SK-N-SH (cell line): ENCODE results near the gene AKR1E2. TPM values are rescaled to one million over a fixed set of nuclear protein-coding genes. Genes with fewer than 3 reads are reported as not detected.

ENCODE experiments used
- CTCF ChIA-PET: fragments of 300-600, 350-600 bp; formaldehyde crosslinking; extraction: SDS; loops from one replicate; lab custom pipeline; 2021; lab: Yijun Ruan, JAX
- POLR2A ChIA-PET: fragments of 350-600 bp; sonication (Branson Sonifier 250); formaldehyde crosslinking; extraction: SDS; loops from one replicate; lab custom pipeline; 2020; ENCODE audit warnings: antibody characterized with exemption, inconsistent platforms; lab: Yijun Ruan, JAX
- DNase-seq: peaks from one replicate; pipeline ENCODE4 v3.0.0; 2012
- H2AFZ ChIP-seq: fragments of 200-600 bp; sonication (generic); 2 replicates; pipeline ENCODE4 v1.8.1; 2016; ENCODE audit warnings: antibody characterized with exemption, mild to moderate bottlenecking, low read depth
- H3F3A ChIP-seq: fragments of 200-600 bp; sonication (generic); replicated peaks from 2 replicates; pipeline ENCODE3; 2016; ENCODE audit warnings: antibody characterized with exemption, mild to moderate bottlenecking; ENCODE audit not compliant: insufficient read depth
- H3K27ac ChIP-seq, 2 experiments: fragments of 200-500 bp in 1 of 2; fragments of 200-600 bp in 1 of 2; sonication (Bioruptor generic) in 1 of 2; sonication (generic), shearing (Covaris generic) in 1 of 2; 2 replicates each; pipeline versions ENCODE4 v1.5.1 to v1.6.1; 2014 to 2016; ENCODE audit warnings: low read depth in 2 of 2, inconsistent platforms in 1 of 2, low read length in 1 of 2, mild to moderate bottlenecking in 1 of 2, mixed read lengths in 1 of 2
- H3K27me3 ChIP-seq: fragments of 200-600 bp; sonication (generic), shearing (Covaris generic); 2 replicates; pipeline ENCODE4 v1.6.1; 2016; ENCODE audit warnings: mixed run types; ENCODE audit not compliant: insufficient read depth
- H3K36me3 ChIP-seq, 2 experiments: fragments of 200-500 bp in 1 of 2; fragments of 200-600 bp in 1 of 2; sonication (Bioruptor generic) in 1 of 2; sonication (generic) in 1 of 2; replicated peaks in 1 of 2; 2 replicates each; pipeline versions ENCODE3 to v1.5.1; 2014 to 2016; ENCODE audit warnings: low read length in 1 of 2, mild to moderate bottlenecking in 1 of 2; ENCODE audit not compliant: insufficient read depth in 2 of 2, control insufficient read depth in 1 of 2
- H3K4me1 ChIP-seq, 2 experiments: fragments of 200-500 bp in 1 of 2; fragments of 200-600 bp in 1 of 2; sonication (Bioruptor generic) in 1 of 2; sonication (generic), shearing (Covaris generic) in 1 of 2; 2 replicates each; pipeline versions ENCODE4 v1.5.1 to v1.6.1; 2014 to 2016; ENCODE audit warnings: low read depth in 1 of 2, low read length in 1 of 2, mixed run types in 1 of 2; ENCODE audit not compliant: insufficient read depth in 2 of 2, control insufficient read depth in 1 of 2
- H3K4me2 ChIP-seq: fragments of 200-600 bp; sonication (generic), shearing (Covaris generic); 2 replicates; pipeline ENCODE4 v1.6.1; 2017; ENCODE audit warnings: mixed run types
- H3K4me3 ChIP-seq, 2 experiments: fragments of 200-500 bp in 1 of 2; fragments of 200-600 bp in 1 of 2; sonication (Bioruptor generic) in 1 of 2; sonication (generic), shearing (Covaris generic) in 1 of 2; 2 replicates each; pipeline versions ENCODE4 v1.5.1 to v1.8.1; 2014 to 2016; ENCODE audit warnings: low read depth in 2 of 2, inconsistent platforms in 1 of 2, low read length in 1 of 2, mild to moderate bottlenecking in 1 of 2, mixed read lengths in 1 of 2, moderate library complexity in 1 of 2
- H3K79me2 ChIP-seq: fragments of 200-600 bp; sonication (generic); 2 replicates; pipeline ENCODE4 v1.8.1; 2017; ENCODE audit warnings: mild to moderate bottlenecking; ENCODE audit not compliant: insufficient read depth
- H3K9ac ChIP-seq: fragments of 200-600 bp; sonication (generic); 2 replicates; pipeline ENCODE4 v1.6.1; 2017; ENCODE audit warnings: mixed run types
- H3K9me2 ChIP-seq: fragments of 200-600 bp; sonication (generic); 2 replicates; pipeline ENCODE4 v1.6.1; 2017; ENCODE audit warnings: mixed run types
- H3K9me3 ChIP-seq: fragments of 200-600 bp; sonication (generic); 2 replicates; pipeline ENCODE4 v1.6.1; 2017; ENCODE audit warnings: mixed run types, mild to moderate bottlenecking, moderate library complexity
- H4K20me1 ChIP-seq: fragments of 200-600 bp; sonication (generic); 2 replicates; pipeline ENCODE4 v1.6.1; 2017; ENCODE audit warnings: mild to moderate bottlenecking, mixed run types; ENCODE audit not compliant: insufficient read depth
- EP300 ChIP-seq, 2 experiments: IDR thresholded peaks; 2 replicates each; pipeline versions ENCODE4 v1.4.0 to v1.6.1; 2012; ENCODE audit warnings: borderline replicate concordance in 1 of 2, low read depth in 1 of 2, low read length in 1 of 2
- FOXJ3 ChIP-seq: sonication (generic); formaldehyde crosslinking; IDR thresholded peaks from 2 replicates; pipeline ENCODE4 v1.5.1; 2020; ENCODE audit warnings: mild to moderate bottlenecking, missing genetic modification reagents
- GABPA ChIP-seq: IDR thresholded peaks from 2 replicates; pipeline ENCODE4 v1.4.0; 2012; ENCODE audit warnings: low read depth, mild to moderate bottlenecking
- JUND ChIP-seq: IDR thresholded peaks from 2 replicates; pipeline ENCODE4 v1.4.0; 2012
- RFX5 ChIP-seq: IDR thresholded peaks from 2 replicates; pipeline ENCODE4 v1.6.1; 2012; ENCODE audit warnings: mild to moderate bottlenecking, improper control_type of control experiment, low read length
- RXRA ChIP-seq: IDR thresholded peaks from 2 replicates; pipeline ENCODE4 v1.4.0; 2012; ENCODE audit warnings: low read depth, mild to moderate bottlenecking, borderline replicate concordance
- SIN3A ChIP-seq: IDR thresholded peaks from 2 replicates; pipeline ENCODE4 v1.6.1; 2012; ENCODE audit warnings: low read depth, mild to moderate bottlenecking, low read length, moderate library complexity, borderline replicate concordance
- SMC3 ChIP-seq: IDR thresholded peaks from 2 replicates; pipeline ENCODE4 v1.6.1; 2012; ENCODE audit warnings: low read depth, low read length, improper control_type of control experiment
- TCF12 ChIP-seq: IDR thresholded peaks from 2 replicates; pipeline ENCODE4 v1.4.0; 2012
- TEAD4 ChIP-seq: IDR thresholded peaks from 2 replicates; pipeline ENCODE4 v1.4.0; 2012; ENCODE audit warnings: mild to moderate bottlenecking, borderline replicate concordance; ENCODE audit not compliant: insufficient read depth
- YY1 ChIP-seq: IDR thresholded peaks from 2 replicates; pipeline ENCODE4 v1.4.0; 2012; ENCODE audit warnings: low read depth, mild to moderate bottlenecking
- whole genome bisulfite sequencing: methylation state at CpG from one replicate; pipeline ENCODE4 v1.1.6; 2017; ENCODE audit warnings: low lambda C conversion rate; 5-methylcytosine and 5-hydroxymethylcytosine counted together
- polyA plus RNA-seq, 3 experiments: library from polyadenylated mRNA; depleted of rRNA; stranded (reverse); fragments of >200 nt; gene quantifications; 2 replicates each; pipeline ENCODE4 v1.2.3, GENCODE V29; 2012
- TF ChIP-seq, protein P1 (sequence below): IDR thresholded peaks from 2 replicates; pipeline ENCODE4 v1.6.1; 2012; ENCODE audit warnings: mild to moderate bottlenecking, low read depth, low read length, moderate library complexity
- TF ChIP-seq, protein P2 (sequence below): IDR thresholded peaks from 2 replicates; pipeline ENCODE4 v1.4.0; 2012; ENCODE audit warnings: low read depth, borderline replicate concordance
- TF ChIP-seq, protein P3 (sequence below): fragments of 150-350 bp; IDR thresholded peaks from 2 replicates; pipeline ENCODE4 v1.6.1; 2017; ENCODE audit warnings: antibody characterized with exemption, low read length, low read depth, borderline replicate concordance
- TF ChIP-seq, protein P4 (sequence below): IDR thresholded peaks from 2 replicates; pipeline ENCODE4 v1.4.0; 2012; ENCODE audit warnings: low read depth
- TF ChIP-seq, protein P5 (sequence below): IDR thresholded peaks from 2 replicates; pipeline ENCODE4; 2012

The AKR1E2 gene
- polyA plus RNA-seq, 1 of the 3 experiments (the other 2 are of a cell fraction): 5.8 TPM

DNA sequence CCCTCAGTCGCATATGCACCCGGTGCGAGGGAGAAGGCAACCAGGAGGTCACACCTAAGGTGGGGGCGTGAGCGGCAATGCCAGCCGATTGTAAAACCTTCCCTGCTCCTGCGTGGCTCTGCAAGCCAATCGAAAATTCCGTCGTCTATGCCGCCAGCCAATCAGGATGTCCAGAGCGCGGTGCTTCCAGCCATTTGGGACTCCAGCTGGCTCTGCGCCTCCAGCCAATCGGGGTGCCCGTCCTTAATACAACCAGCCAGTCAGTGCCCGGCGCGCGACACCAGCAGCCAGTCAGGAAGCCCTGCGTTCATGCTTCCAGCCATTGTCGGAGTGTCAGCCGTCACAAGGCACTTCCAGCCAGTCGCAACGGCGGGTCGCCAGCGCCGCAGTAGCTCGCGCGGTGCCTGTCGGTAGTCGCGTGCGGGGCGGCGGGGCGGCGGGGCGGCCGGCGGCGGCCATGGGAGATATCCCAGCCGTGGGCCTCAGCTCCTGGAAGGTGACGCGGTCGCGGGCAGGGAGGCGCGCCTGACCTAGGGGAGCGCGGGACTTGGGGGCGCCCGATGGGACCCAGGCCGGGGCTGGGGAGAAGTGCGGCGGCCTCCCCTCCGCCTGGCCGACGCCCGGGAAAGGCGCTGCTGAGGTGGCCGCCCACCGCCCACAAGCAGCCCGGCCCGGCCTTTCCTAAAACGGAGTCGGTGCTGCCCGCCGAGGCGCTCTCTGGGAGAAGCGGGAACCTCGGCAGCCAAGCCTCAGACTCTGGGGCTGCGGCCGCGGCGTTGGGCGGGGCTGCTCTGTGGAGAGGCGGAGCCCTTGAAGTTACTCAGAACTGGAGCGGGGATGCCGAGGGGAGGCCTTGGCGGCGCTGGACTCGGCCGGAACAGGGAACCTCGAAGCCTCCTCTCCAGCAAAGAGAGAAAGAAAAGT is at the start of gene AKR1E2 (continued):
- TF ChIP-seq, protein P1, sequence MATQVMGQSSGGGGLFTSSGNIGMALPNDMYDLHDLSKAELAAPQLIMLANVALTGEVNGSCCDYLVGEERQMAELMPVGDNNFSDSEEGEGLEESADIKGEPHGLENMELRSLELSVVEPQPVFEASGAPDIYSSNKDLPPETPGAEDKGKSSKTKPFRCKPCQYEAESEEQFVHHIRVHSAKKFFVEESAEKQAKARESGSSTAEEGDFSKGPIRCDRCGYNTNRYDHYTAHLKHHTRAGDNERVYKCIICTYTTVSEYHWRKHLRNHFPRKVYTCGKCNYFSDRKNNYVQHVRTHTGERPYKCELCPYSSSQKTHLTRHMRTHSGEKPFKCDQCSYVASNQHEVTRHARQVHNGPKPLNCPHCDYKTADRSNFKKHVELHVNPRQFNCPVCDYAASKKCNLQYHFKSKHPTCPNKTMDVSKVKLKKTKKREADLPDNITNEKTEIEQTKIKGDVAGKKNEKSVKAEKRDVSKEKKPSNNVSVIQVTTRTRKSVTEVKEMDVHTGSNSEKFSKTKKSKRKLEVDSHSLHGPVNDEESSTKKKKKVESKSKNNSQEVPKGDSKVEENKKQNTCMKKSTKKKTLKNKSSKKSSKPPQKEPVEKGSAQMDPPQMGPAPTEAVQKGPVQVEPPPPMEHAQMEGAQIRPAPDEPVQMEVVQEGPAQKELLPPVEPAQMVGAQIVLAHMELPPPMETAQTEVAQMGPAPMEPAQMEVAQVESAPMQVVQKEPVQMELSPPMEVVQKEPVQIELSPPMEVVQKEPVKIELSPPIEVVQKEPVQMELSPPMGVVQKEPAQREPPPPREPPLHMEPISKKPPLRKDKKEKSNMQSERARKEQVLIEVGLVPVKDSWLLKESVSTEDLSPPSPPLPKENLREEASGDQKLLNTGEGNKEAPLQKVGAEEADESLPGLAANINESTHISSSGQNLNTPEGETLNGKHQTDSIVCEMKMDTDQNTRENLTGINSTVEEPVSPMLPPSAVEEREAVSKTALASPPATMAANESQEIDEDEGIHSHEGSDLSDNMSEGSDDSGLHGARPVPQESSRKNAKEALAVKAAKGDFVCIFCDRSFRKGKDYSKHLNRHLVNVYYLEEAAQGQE: no peak

DNA sequence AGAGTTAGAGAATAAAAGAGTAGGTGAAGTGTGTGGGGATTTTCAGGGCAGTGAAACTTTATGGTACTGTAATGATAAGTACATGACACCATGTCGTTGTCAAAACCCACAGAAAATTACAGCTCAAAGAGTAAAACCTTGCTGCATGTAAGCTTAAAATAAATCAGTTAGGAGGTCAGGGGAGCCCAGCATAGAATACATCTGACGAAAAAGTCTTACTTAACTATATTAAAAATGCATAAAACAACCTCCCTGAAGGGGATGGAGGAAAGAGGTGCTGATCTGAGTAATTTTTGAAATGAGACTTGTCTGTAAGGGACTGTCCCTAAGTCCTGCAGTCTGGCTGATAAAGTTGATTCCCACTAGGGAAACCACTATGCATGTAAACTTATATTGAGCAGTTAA is 49.8 kb upstream of the AKR1E2 start:
- peaks cover 90% of the 10 kb centered on the region for H3F3A ChIP-seq
- H3K36me3 ChIP-seq: peaks cover 0 to 10% of the 10 kb centered on the region in 2 experiments
- no peaks in the 10 kb centered on the region for H3K9me2 ChIP-seq
- peak overlapping the region; percentile 8; the same call in 1 of the 2 replicates for H3K4me2 ChIP-seq
- H3K27me3 ChIP-seq: no peaks in the 10 kb centered on the region
- WGBS: 54% methylated on average over 2 of the region's 2 CpGs
- no peak for TF ChIP-seq YY1
- POLR2A ChIA-PET: no interaction called here
- H3K9me3 ChIP-seq: no peaks in the 10 kb centered on the region
- CTCF ChIA-PET: interaction anchor here (0.7 to 1.6 kb wide), 5 partner anchors 9 to 1583 kb away, joined by 4 to 8 read pairs (median 4); no protein-coding TSS in a partner anchor
- no peaks in the 10 kb centered on the region for H4K20me1 ChIP-seq
- peak overlapping the region; percentile 48; the same call in 1 of the 2 replicates for H3K9ac ChIP-seq
- H2AFZ ChIP-seq: no peak overlapping the region
- peaks cover 49% of the 10 kb centered on the region for H3K79me2 ChIP-seq
- H3K27ac ChIP-seq: peak overlapping the region in 1 of 2 experiments; percentile 100; a peak in 3 of 4 replicates
- no peak for DNase-seq
- peaks cover 6 to 59% of the 10 kb centered on the region in 2 experiments for H3K4me1 ChIP-seq
- H3K4me3 ChIP-seq: no peak overlapping the region

DNA sequence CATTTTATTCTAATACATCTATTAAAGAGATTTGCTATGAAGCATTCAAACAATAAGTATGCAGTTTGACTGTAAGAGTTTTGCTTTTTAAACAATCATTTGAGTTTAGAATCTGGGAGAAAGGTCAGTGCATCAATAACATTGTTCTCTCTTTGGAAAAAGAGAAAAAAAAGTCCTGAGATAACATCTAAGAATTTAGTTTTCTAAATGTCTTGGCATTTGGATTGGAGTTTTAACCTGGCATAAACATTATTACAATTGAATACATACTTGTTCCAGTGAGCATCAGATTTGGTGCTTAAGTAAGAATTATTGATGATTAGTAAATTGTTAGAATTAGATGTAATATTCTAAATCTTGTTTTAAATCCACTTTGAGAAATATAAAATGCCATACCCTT is 47.2 kb upstream of the AKR1E2 start:
- DNase-seq: no peak
- Histone ChIP-seq H3K79me2 (peaks cover 44% of the 10 kb centered on the region), H3K4me1 (peaks cover 3 to 49% of the 10 kb centered on the region in 2 experiments), H3K9me3 (no peaks in the 10 kb centered on the region), H3K27me3 (no peaks in the 10 kb centered on the region), H3K4me3 (peak overlapping the region in 1 of 2 experiments; percentile 40; a peak in 1 of 4 replicates), H3K9me2 (no peaks in the 10 kb centered on the region), H3F3A (peaks cover 69% of the 10 kb centered on the region), H3K27ac (peak overlapping the region; percentile 80 to 100; a peak in 3 of 4 replicates), H3K36me3 (peaks cover 0 to 10% of the 10 kb centered on the region in 2 experiments), H4K20me1 (no peaks in the 10 kb centered on the region), H3K4me2 (peak overlapping the region; percentile 62), H2AFZ (peak overlapping the region; percentile 63; the same call in 1 of the 2 replicates), H3K9ac (peak overlapping the region; percentile 68)
- ChIA-PET CTCF (no interaction called here), POLR2A (no interaction called here)
- no peak for TF ChIP-seq SIN3A
- TF ChIP-seq, protein P2, sequence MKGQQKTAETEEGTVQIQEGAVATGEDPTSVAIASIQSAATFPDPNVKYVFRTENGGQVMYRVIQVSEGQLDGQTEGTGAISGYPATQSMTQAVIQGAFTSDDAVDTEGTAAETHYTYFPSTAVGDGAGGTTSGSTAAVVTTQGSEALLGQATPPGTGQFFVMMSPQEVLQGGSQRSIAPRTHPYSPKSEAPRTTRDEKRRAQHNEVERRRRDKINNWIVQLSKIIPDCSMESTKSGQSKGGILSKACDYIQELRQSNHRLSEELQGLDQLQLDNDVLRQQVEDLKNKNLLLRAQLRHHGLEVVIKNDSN: no peak
- peak in 1 of 2 experiments; percentile 75; a peak in 2 of 4 replicates for TF ChIP-seq EP300 (IDR thresholded peaks at IDR 0.05; ENCODE audit: borderline replicate concordance in 1 of 2, low read depth in 1 of 2, low read length in 1 of 2)
- TF ChIP-seq, protein P3, sequence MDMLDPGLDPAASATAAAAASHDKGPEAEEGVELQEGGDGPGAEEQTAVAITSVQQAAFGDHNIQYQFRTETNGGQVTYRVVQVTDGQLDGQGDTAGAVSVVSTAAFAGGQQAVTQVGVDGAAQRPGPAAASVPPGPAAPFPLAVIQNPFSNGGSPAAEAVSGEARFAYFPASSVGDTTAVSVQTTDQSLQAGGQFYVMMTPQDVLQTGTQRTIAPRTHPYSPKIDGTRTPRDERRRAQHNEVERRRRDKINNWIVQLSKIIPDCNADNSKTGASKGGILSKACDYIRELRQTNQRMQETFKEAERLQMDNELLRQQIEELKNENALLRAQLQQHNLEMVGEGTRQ: no peak
- no peak for TF ChIP-seq GABPA
- TF ChIP-seq, protein P4, sequence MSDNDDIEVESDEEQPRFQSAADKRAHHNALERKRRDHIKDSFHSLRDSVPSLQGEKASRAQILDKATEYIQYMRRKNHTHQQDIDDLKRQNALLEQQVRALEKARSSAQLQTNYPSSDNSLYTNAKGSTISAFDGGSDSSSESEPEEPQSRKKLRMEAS: no peak
- peak; percentile 73; the same call in 1 of the 2 replicates for TF ChIP-seq RXRA
- no peak; the same call in 1 of the 2 replicates for TF ChIP-seq JUND
- peak; percentile 65; the same call in 1 of the 2 replicates for TF ChIP-seq TEAD4
- peak; percentile 55; the same call in 1 of the 2 replicates for TF ChIP-seq TCF12
- TF ChIP-seq, protein P5, sequence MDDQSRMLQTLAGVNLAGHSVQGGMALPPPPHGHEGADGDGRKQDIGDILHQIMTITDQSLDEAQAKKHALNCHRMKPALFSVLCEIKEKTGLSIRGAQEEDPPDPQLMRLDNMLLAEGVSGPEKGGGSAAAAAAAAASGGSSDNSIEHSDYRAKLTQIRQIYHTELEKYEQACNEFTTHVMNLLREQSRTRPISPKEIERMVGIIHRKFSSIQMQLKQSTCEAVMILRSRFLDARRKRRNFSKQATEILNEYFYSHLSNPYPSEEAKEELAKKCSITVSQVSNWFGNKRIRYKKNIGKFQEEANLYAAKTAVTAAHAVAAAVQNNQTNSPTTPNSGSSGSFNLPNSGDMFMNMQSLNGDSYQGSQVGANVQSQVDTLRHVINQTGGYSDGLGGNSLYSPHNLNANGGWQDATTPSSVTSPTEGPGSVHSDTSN: peak; percentile 19; the same call in 1 of the 2 replicates
- TF ChIP-seq RFX5: no peak
- TF ChIP-seq FOXJ3 (CRISPR knock-in tag): no peak
- no peak for TF ChIP-seq YY1
- TF ChIP-seq SMC3: no peak
